ENCODE data around the gene INTS1.

INTS1 gene

GRCh38 chr7:1430056-1430845 lies 73.9 kb downstream of the INTS1 start:
- no peak for TF ChIP-seq CTCF (IDR thresholded peaks at IDR 0.05; ENCODE audit: low read depth, low read length)
- no peak for DNase-seq (ENCODE audit: extremely low read depth, low read depth)

GRCh38 chr7:1428941-1429501 lies 75.2 kb downstream of the INTS1 start:
- DNase-seq (ENCODE audit: extremely low read depth, low read depth) = no peak
- no peak for TF ChIP-seq CTCF (IDR thresholded peaks at IDR 0.05; ENCODE audit: low read depth, low read length)

DNA sequence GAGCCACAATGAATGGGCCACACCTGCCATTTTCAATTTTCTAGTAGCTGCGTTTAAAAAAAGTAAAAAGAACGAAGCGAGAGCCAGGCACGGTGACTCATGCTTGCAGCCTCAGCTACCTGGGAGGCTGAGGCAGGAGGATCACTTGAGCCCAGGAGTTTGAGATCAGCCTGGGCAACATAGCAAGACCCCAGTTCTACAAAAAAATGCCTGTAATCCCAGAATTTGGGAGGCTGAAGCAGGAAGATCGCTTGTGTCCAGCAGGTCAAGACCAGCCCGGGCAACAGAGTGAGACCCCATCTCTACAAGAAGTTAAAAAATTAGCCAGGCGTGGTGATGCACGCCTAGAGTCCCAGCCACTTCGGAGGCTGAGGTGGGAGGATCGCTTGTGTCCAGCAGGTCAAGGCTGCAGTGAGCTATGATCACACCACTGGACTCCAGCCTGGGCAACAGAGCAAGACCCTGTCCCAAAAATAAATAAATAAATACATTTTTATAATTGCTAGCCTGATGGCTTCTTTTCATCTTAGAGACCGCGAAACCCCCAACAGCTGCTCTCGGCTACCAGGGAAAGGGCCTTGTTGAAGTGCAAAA lies 77.0 kb downstream of the INTS1 start:
- no peak for DNase-seq (ENCODE audit: extremely low read depth, low read depth)
- no peak for TF ChIP-seq CTCF (IDR thresholded peaks at IDR 0.05; ENCODE audit: low read depth, low read length)

DNA sequence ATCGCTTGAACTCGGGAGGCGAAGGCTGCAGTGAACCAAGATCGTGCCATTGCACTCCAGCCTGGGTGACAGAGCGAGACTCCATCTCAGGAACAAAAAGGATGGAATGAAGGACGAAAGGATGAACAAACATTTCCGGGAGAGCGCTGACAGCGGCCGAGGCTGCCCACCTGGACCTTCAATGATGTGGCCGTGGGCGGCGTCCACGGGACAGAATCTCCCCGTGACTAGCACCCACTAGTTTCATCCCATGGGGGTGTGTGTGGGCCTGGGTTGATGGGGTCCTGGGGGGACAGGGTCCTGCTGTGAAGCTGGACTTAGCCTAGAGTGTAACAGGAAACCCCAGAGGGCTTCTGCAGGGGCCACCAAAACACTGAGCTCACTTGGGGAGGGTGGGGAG lies 77.7 kb downstream of the INTS1 start:
- no peak for TF ChIP-seq CTCF (IDR thresholded peaks at IDR 0.05; ENCODE audit: low read depth, low read length)

GRCh38 chr7:1425292-1426136 lies 78.7 kb downstream of the INTS1 start:
- TF ChIP-seq CTCF (IDR thresholded peaks at IDR 0.05; ENCODE audit: low read depth, low read length) = no peak
- no peak for DNase-seq (ENCODE audit: extremely low read depth, low read depth)

More for the DNA sequence above, 77.7 kb downstream of the INTS1 start:
- no peak for DNase-seq (ENCODE audit: extremely low read depth, low read depth)

DNA sequence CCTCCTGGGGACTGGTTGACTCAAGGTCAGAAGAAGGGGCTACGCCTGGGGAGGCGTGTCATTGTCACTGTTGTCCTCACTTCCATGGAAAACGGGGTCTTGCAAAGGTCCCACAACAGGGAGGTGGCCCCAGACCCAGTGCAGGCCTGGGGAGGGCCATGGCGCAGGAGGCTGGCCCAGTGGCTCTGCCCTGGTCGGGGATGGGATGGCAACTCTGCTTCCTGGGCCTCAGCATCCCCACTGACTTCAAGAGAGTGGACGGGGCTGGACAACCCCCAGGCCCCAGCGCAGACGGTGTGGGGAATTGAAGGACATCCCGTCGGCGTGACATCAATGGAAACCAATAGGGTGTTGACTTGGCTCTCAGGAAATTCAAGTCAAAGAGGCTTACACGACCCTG lies 80.1 kb downstream of the INTS1 start:
- no peak for TF ChIP-seq CTCF (IDR thresholded peaks at IDR 0.05; ENCODE audit: low read depth, low read length)

More for the DNA sequence above, 80.1 kb downstream of the INTS1 start:
- no peak for DNase-seq (ENCODE audit: extremely low read depth, low read depth)

Data from AG09319 (cell line).